Thymus (tissue), 11 donors: ENCODE data around the gene EPHB1. TPM values are rescaled to one million over a fixed set of nuclear protein-coding genes. Genes with fewer than 3 reads are reported as not detected.

Experiments
- DNase-seq, 9 donors: peaks; one replicate each; pipeline ENCODE4 v3.0.0-alpha.2; 2013; ENCODE audit warnings: low spot score in 9 of 9, low read depth in 6 of 9, missing footprints in 1 of 9
- H3K27ac ChIP-seq, 2 donors: one replicate each; pipeline ENCODE4 v1.5.1; 2013; ENCODE audit warnings: control low read depth in 1 of 2, low read depth in 1 of 2, low read length in 1 of 2, mild to moderate bottlenecking in 1 of 2, moderate library complexity in 1 of 2
- H3K27me3 ChIP-seq, 2 donors: one replicate each; pipeline ENCODE4 v1.5.1; 2013; ENCODE audit warnings: low read length in 1 of 2; ENCODE audit not compliant: control insufficient read depth in 2 of 2, insufficient read depth in 1 of 2
- H3K36me3 ChIP-seq, 2 donors: one replicate each; pipeline ENCODE4 v1.5.1; 2013; ENCODE audit warnings: low read length in 1 of 2, mild to moderate bottlenecking in 1 of 2, moderate library complexity in 1 of 2; ENCODE audit not compliant: control insufficient read depth in 2 of 2, insufficient read depth in 2 of 2
- H3K4me1 ChIP-seq, 2 donors: one replicate each; pipeline ENCODE4 v1.5.1; 2013; ENCODE audit warnings: low read length in 2 of 2; ENCODE audit not compliant: control insufficient read depth in 2 of 2, insufficient read depth in 2 of 2
- H3K4me3 ChIP-seq, 2 donors: one replicate each; pipeline ENCODE4 v1.5.1; 2013; ENCODE audit warnings: low read length in 2 of 2, control low read depth in 1 of 2, mild to moderate bottlenecking in 1 of 2
- H3K9me3 ChIP-seq, 2 donors: one replicate each; pipeline ENCODE4 v1.5.1; 2013; ENCODE audit warnings: low read length in 1 of 2, mild to moderate bottlenecking in 1 of 2; ENCODE audit not compliant: control insufficient read depth in 2 of 2, insufficient read depth in 1 of 2
- WGBS: extraction: QIAGEN DNeasy Blood & Tissue Kit; methylation state at CpG from one replicate; pipeline ENCODE4 v1.1.7; 2013; 5-methylcytosine and 5-hydroxymethylcytosine counted together
- polyA plus RNA-seq: library from polyadenylated mRNA; stranded (reverse); fragments of 200-250 nt; gene quantifications from one replicate; pipeline ENCODE4 v1.2.3, GENCODE V29; 2013
- total RNA-seq: library from RNA; stranded (reverse); fragments of 120-200 nt; gene quantifications from one replicate; pipeline ENCODE4 v1.2.4, GENCODE V29; 2013
- donor health status: healthy.

Gene EPHB1
- total and polyA plus RNA-seq, 2 donors = 0.46 to 0.66 TPM

DNA sequence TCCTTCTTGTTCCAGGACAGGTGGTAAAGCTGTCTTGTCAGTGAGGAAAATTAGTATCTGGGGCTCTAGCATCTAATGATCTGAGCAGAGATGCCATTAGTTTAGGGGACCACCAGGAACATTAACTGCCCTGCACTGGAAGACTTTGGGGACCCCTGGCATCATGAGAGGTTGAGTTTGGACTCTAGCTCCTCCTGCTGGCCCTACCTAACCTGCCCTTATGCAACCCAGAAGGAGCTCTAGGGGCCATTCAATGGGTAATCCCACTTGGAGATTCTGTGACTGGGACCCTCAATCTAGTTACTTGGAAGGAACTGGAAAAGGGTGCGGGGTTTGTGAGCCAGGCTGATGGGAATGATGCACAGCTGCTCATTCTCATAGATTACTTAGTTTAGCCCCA lies 451.0 kb downstream of the EPHB1 start:
- no peak overlapping the region for H3K27ac ChIP-seq
- no peak overlapping the region for H3K4me3 ChIP-seq
- H3K4me1 ChIP-seq = no peaks in the 10 kb centered on the region
- DNase-seq = no peak
- H3K9me3 ChIP-seq = no peaks in the 10 kb centered on the region
- no peaks in the 10 kb centered on the region for H3K36me3 ChIP-seq
- no peaks in the 10 kb centered on the region for H3K27me3 ChIP-seq
- WGBS = 98% methylated on average over 1 of the region's 1 CpG

DNA sequence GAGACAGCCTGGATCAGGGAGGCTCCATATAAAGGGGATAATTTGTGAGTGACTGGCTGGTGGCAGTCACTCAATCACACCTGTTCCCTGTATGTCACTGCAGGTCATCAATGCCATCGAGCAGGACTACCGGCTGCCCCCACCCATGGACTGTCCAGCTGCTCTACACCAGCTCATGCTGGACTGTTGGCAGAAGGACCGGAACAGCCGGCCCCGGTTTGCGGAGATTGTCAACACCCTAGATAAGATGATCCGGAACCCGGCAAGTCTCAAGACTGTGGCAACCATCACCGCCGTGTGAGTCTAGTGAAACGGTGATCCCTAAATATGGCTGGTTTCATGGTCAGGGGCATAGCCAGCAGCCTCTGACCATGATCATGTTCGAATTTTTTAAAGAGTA lies 453.2 kb downstream of the EPHB1 start:
- DNase-seq = no peak
- Histone ChIP-seq H3K4me1 (no peaks in the 10 kb centered on the region), H3K4me3 (no peak overlapping the region), H3K27ac (no peak overlapping the region), H3K9me3 (no peaks in the 10 kb centered on the region), H3K27me3 (no peaks in the 10 kb centered on the region), H3K36me3 (no peaks in the 10 kb centered on the region)
- WGBS = 91% methylated on average over 12 of the region's 12 CpGs

DNA sequence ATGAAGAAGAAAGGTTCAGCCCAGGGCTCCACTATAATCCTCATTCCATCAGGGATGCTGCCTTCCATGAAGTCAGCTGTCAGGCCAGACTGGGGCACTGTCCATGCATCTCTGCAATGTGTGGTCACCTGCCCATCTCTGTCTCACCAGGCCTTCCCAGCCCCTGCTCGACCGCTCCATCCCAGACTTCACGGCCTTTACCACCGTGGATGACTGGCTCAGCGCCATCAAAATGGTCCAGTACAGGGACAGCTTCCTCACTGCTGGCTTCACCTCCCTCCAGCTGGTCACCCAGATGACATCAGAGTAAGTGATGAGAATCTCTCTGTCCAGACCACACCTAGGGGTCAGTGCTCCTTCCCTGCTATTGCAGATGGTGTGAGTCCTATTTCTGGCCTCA lies 454.1 kb downstream of the EPHB1 start:
- H3K36me3 ChIP-seq = no peaks in the 10 kb centered on the region
- H3K27me3 ChIP-seq = no peaks in the 10 kb centered on the region
- H3K4me3 ChIP-seq = no peak overlapping the region
- WGBS = 96% methylated on average over 5 of the region's 5 CpGs
- no peaks in the 10 kb centered on the region for H3K4me1 ChIP-seq
- no peak for DNase-seq
- H3K27ac ChIP-seq = no peak overlapping the region
- H3K9me3 ChIP-seq = no peaks in the 10 kb centered on the region

DNA sequence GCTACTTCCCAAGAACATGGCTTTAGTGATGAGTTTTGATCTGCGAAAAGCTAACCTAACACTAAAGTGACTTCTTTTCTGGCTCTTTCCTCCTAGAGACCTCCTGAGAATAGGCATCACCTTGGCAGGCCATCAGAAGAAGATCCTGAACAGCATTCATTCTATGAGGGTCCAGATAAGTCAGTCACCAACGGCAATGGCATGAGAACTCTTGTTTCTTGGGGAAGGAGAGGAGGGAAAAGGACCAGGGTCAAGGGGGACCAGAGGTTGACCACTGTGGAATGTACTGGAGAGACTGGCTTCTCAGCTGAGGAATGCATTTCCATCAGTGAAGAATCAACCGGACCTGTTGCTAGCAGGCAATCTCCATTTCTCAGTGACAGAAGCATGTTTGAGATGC lies 463.9 kb downstream of the EPHB1 start:
- Histone ChIP-seq H3K4me1 (no peaks in the 10 kb centered on the region), H3K36me3 (no peaks in the 10 kb centered on the region), H3K9me3 (no peaks in the 10 kb centered on the region), H3K27me3 (no peaks in the 10 kb centered on the region), H3K27ac (no peak overlapping the region), H3K4me3 (no peak overlapping the region)
- 95% methylated on average over 3 of the region's 3 CpGs for WGBS
- DNase-seq = no peak

DNA sequence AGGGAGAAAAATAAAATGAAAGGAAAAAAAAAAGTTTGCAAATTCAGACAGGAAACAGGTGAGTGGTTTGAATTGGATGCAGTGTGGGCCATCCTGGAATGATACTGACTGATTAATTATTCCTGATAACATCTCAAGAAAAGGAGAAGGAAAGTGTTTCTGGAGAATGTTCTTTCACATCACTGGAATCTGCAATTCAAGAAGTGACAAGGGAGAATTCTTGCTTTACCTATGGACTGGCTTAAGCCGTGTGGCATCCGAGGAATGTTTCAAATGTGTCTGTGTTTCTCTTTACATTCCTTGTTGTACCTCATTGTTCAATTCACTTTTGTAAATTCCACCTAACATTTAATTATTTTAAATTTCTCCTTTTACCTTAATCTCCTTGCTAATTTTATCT lies 465.0 kb downstream of the EPHB1 start:
- Histone ChIP-seq H3K36me3 (no peaks in the 10 kb centered on the region), H3K4me1 (no peaks in the 10 kb centered on the region), H3K9me3 (no peaks in the 10 kb centered on the region), H3K27ac (no peak overlapping the region), H3K4me3 (no peak overlapping the region), H3K27me3 (no peaks in the 10 kb centered on the region)
- WGBS = 94% methylated on average over 2 of the region's 2 CpGs
- DNase-seq = no peak

DNA sequence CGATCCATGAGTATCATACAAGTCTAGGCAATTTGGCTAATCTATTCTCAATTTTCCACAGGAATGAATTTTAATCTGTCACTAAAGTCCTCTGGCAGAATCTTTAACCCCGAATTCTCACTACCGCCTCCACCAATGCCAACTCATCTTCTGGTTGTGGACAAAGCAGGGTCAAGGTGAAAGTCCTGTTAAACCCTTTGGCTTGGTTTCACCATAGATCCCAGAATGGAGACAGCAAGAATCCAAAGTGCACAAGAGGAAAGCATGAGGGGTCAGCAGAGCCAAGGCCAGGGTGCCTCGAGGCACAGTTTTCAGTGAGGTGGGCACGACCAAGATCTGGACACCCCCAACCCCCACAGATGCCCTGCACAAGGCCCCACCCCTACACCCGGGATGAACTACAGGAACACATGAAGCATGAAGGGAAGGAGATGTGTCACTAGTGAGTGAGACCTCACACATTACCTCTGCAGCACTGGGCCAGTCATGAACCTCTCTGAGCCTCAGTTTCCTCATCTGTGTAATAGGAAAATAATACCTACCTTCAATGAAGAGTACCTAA lies 466.2 kb downstream of the EPHB1 start:
- Histone ChIP-seq H3K4me3 (no peak overlapping the region), H3K4me1 (no peaks in the 10 kb centered on the region), H3K27ac (no peak overlapping the region), H3K9me3 (no peaks in the 10 kb centered on the region), H3K27me3 (no peaks in the 10 kb centered on the region), H3K36me3 (no peaks in the 10 kb centered on the region)
- WGBS = 94% methylated on average over 6 of the region's 6 CpGs
- no peak for DNase-seq

DNA sequence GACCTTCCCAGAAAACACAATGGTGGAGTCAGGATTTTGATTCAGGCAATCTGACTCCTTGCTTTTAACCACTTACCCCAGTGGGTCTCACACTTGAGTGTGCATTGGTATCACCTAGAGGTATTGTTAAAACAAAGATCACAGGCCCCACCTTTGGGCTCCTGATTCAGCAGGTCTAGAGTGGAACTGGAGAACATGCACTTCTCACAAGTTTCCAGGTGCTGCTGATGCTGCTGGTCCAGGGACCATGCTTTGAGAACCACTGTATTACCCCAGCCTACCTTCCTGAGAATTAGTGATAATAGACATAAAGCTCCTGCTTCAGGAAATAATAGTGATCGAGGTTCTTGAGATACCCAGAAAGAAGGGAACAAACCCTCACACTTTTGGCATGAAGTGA lies 466.9 kb downstream of the EPHB1 start:
- no peak for DNase-seq
- Histone ChIP-seq H3K4me1 (no peaks in the 10 kb centered on the region), H3K4me3 (no peak overlapping the region), H3K27me3 (no peaks in the 10 kb centered on the region), H3K27ac (no peak overlapping the region), H3K36me3 (no peaks in the 10 kb centered on the region), H3K9me3 (no peaks in the 10 kb centered on the region)
- 98% methylated on average over 1 of the region's 1 CpG for WGBS

DNA sequence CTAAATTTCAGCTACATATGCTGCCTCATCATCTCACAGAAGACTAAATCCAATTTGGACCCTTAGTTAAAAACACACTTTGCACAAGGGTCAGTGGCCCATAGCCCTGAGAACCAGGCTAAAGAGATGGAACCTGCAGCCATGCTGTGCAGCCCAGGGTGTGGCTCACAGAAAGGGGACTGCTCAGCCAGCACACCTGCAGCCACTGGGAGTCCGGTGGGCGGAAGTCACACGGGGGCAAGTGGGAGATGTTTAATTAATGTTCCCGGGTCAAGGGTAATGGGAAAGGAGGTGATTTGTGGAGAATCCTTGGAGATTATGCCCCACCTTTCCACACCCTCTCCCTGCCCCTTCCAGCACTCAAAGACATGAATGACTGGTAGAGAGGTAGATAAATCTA lies 467.4 kb downstream of the EPHB1 start:
- Histone ChIP-seq H3K9me3 (no peaks in the 10 kb centered on the region), H3K36me3 (no peaks in the 10 kb centered on the region), H3K4me3 (no peak overlapping the region), H3K27me3 (no peaks in the 10 kb centered on the region), H3K27ac (no peak overlapping the region), H3K4me1 (no peaks in the 10 kb centered on the region)
- WGBS = 91% methylated on average over 4 of the region's 4 CpGs
- DNase-seq = no peak

DNA sequence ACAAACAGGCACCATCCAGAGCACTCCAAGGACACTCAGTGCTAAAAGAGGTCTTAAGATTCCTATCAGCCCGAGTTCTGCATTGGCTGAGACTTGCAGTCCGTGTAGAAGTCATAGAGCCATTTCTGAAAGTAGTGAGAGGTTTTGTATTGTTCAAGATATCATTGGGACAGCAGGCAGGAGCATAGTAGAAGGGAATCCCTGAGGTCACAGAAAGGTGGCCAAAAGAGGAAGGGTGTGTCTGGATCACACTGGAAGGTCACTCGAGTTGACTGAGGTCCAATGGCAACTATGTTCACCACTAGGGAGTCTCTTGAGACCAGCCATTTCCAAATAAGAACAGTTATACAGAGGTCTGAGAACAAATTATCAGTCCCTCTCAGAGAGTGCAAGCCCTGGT lies 468.3 kb downstream of the EPHB1 start:
- Histone ChIP-seq H3K9me3 (no peaks in the 10 kb centered on the region), H3K27ac (no peak overlapping the region), H3K36me3 (no peaks in the 10 kb centered on the region), H3K4me3 (no peak overlapping the region), H3K27me3 (no peaks in the 10 kb centered on the region), H3K4me1 (no peaks in the 10 kb centered on the region)
- DNase-seq = no peak
- 90% methylated on average over 3 of the region's 3 CpGs for WGBS

DNA sequence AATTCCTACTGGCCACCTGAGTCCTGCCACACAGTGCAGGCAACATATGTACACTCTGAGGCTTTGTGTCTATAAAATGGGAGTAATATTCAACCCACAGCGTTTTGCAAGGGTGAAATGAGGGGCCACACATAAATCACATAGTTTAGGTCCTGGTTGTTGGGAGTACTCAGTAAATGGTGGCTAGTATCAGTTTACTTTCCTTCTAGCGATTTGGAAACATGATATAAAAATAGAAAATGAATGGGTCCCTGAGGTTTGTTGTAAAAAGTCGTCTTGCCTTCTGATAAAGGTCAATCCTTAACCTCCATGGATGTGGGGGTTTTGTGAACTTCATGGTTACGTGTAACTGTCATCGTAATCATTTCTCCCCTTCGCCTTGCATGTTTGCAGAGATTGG lies 472.4 kb downstream of the EPHB1 start:
- Histone ChIP-seq H3K4me1 (no peaks in the 10 kb centered on the region), H3K9me3 (no peaks in the 10 kb centered on the region), H3K36me3 (no peaks in the 10 kb centered on the region), H3K4me3 (no peak overlapping the region), H3K27ac (no peak overlapping the region), H3K27me3 (no peaks in the 10 kb centered on the region)
- DNase-seq = no peak
- WGBS = 93% methylated on average over 6 of the region's 6 CpGs
